Spinal cord (tissue), 10 donors: ENCODE data around the gene KRT79. TPM values are rescaled to one million over a fixed set of nuclear protein-coding genes. Genes with fewer than 3 reads are reported as not detected.

Experiments used
- DNase-seq, 6 donors: peaks; one replicate each; pipeline versions ENCODE4 v3.0.0 to v3.0.0-alpha.2; 2013 to 2015; ENCODE audit warnings: low spot score in 6 of 6, low read depth in 4 of 6
- H3K27ac ChIP-seq: one replicate; pipeline ENCODE4 v1.5.1; 2013; ENCODE audit warnings: low read depth, low read length, control low read depth
- H3K27me3 ChIP-seq: one replicate; pipeline ENCODE4 v1.6.1; 2013; ENCODE audit warnings: low read length; ENCODE audit not compliant: control insufficient read depth, insufficient read depth
- H3K36me3 ChIP-seq: one replicate; pipeline ENCODE4 v1.6.1; 2013; ENCODE audit warnings: low read length; ENCODE audit not compliant: control insufficient read depth, insufficient read depth
- H3K4me1 ChIP-seq: one replicate; pipeline ENCODE4 v1.6.1; 2013; ENCODE audit warnings: low read length; ENCODE audit not compliant: control insufficient read depth, insufficient read depth
- H3K4me3 ChIP-seq: one replicate; pipeline ENCODE4 v1.5.1; 2013; ENCODE audit warnings: low read depth, low read length, control low read depth
- H3K9me3 ChIP-seq: one replicate; pipeline ENCODE4 v1.6.1; 2013; ENCODE audit warnings: low read length; ENCODE audit not compliant: control insufficient read depth, insufficient read depth
- WGBS: methylation state at CpG from one replicate; pipeline ENCODE4 v1.1.5; 2013; ENCODE audit warnings: missing lambda C conversion rate; ENCODE audit not compliant: insufficient coverage; 5-methylcytosine and 5-hydroxymethylcytosine counted together
- polyA plus RNA-seq, 2 donors: library from polyadenylated mRNA; unstranded; fragments of 120-200 nt; gene quantifications; one replicate each; pipeline ENCODE4 v1.2.1, GENCODE V29; 2013; ENCODE audit not compliant: insufficient read length in 2 of 2
- total RNA-seq, 2 donors: library from RNA; depleted of rRNA in 1 of 2; stranded (reverse); fragments of 120-200 nt in 1 of 2; fragments of >200 nt in 1 of 2; gene quantifications; one replicate each; pipeline versions ENCODE4 v1.2.3 to v1.2.4, GENCODE V29; 2013 to 2014
- donor health status: healthy.

KRT79 gene
- total and polyA plus RNA-seq, 4 donors, result 0.10 to 1.4 (median 0.83) TPM

DNA sequence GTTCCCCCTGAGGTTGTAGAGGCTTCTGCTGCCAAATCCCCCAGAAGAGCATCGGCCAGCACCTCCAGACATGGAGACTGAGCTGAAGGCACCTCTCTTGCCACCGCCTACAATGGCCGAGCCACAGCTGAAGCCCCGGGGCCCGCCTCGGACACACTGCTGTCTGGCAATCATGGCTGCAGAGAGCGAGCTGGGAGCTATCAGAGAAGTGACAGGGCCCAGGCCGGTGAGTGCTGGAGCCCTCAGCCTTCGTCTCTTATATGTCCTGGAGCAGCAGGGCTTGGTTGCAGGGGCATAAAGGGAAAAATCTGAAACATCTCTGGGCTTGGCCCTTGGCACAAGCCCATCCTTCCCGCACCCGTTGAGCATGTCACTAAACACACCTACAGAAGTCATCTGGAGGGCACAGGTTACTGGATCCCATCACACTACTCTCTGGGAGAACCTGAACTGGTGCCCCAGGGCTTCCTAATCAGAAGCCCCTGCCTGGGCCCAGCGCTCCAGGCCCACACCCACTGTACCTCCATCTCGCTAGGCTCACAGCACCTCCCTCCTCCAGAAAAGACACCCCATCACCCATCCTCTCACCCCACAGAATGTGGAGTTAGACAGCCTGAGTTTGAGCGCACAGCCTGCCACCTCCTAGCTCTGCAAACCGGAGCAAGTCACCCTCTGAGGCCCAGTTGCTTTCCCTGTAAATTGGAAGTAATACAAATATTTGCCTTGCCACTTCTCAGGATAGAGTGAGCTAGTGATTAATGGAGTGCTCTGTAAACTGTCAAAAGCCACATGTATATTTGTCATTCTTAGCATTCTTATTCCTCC is 20.0 kb downstream of the KRT79 start, which contains the start of gene KRT4:
Gene KRT4 (minus strand): TSS at position 232 of the 825 bp plus-strand sequence. CDS start 58 bp downstream, at position 174.
- H3K4me1 ChIP-seq, result no peaks in the 10 kb centered on the region

DNA sequence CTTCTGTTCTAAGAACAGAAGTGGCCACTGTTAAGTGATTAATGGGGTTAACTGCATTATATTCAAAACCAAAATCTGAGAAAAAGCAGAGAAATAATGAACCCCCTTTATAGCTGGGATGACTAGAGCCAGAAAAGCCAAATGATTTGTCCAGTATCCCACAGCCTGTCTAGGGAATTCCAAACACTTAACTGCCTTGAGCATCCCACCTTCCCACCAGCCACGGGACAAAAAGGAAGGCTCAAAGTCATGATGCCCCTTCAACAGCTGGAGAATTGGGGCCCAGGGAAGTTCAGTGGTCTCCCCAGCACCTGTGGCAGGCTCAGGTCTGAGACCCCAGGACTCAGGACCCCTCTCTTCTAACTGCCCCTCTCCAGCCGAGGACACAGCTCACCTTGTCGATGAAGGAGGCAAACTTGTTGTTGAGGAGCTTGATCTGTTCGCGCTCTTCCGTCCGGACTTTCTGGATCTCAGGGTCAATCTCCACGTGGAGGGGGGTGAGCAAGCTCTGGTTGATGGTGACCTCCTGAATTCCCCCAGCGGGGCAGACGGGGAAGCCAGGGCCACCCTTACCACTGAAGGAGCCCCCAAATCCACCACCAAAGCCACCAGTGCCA is 20.8 kb downstream of the KRT79 start:
- Histone ChIP-seq H3K27ac (no peak overlapping the region), H3K9me3 (no peaks in the 10 kb centered on the region), H3K36me3 (no peaks in the 10 kb centered on the region), H3K4me1 (no peaks in the 10 kb centered on the region), H3K4me3 (no peak overlapping the region), H3K27me3 (no peaks in the 10 kb centered on the region)
- no peak for DNase-seq
- 92% methylated on average over 5 of the region's 10 CpGs for WGBS

More for the DNA sequence above, 20.0 kb downstream of the KRT79 start, which contains the start of gene KRT4:
- H3K9me3 ChIP-seq, result no peaks in the 10 kb centered on the region
- H3K4me3 ChIP-seq, result no peak within 1 kb of the TSS
- 89% methylated on average over 14 of the region's 15 CpGs for WGBS
- H3K27me3 ChIP-seq, result no peaks in the 10 kb centered on the region
- no peak for DNase-seq
- no peaks in the 10 kb centered on the region for H3K36me3 ChIP-seq
- no peak within 1 kb of the TSS for H3K27ac ChIP-seq

DNA sequence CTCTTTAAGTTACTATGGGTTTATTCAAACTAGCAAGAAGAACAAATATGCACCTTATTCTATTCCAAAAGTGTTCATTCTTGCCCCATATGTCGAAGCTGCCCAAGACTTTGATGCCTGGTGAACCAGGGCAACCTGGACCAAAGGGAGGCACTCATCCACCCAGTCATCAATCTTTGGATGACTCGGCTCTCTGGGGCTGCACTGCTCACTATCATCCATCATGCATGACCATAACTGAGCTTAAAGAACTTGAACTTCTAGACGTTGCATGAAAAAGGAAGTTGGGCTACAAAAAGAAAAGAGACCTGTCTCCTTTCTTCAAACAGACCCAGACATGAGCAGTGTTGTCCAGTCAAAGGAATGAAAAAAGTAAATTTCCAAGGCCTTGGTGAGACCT is 21.4 kb downstream of the KRT79 start:
- WGBS, result 58% methylated on average over 3 of the region's 3 CpGs

DNA sequence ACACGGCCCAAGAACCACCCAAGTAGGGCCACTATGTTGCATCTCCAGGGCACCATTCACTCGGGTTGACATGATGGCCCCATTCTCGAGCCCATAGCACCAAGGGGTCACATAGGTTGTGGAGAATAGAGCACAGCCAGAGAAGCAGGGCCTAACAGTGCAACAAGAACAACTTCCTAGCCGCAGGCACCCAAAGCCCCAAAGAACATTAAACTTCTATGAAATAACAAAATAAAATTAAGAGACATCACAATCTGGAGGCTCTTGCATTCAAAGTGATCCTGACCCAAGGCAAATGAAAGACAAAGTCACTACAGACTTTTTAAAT is 22.1 kb downstream of the KRT79 start:
- no peak for DNase-seq
- H3K9me3 ChIP-seq, result no peaks in the 10 kb centered on the region
- H3K4me1 ChIP-seq, result no peaks in the 10 kb centered on the region
- 77% methylated on average over 4 of the region's 4 CpGs for WGBS
- H3K27ac ChIP-seq, result no peak overlapping the region
- no peak overlapping the region for H3K4me3 ChIP-seq
- no peaks in the 10 kb centered on the region for H3K27me3 ChIP-seq
- no peaks in the 10 kb centered on the region for H3K36me3 ChIP-seq

More for the DNA sequence above, 21.4 kb downstream of the KRT79 start:
- Histone ChIP-seq H3K9me3 (no peaks in the 10 kb centered on the region), H3K27me3 (no peaks in the 10 kb centered on the region), H3K4me1 (no peaks in the 10 kb centered on the region), H3K4me3 (no peak overlapping the region), H3K36me3 (no peaks in the 10 kb centered on the region), H3K27ac (no peak overlapping the region)
- no peak for DNase-seq

DNA sequence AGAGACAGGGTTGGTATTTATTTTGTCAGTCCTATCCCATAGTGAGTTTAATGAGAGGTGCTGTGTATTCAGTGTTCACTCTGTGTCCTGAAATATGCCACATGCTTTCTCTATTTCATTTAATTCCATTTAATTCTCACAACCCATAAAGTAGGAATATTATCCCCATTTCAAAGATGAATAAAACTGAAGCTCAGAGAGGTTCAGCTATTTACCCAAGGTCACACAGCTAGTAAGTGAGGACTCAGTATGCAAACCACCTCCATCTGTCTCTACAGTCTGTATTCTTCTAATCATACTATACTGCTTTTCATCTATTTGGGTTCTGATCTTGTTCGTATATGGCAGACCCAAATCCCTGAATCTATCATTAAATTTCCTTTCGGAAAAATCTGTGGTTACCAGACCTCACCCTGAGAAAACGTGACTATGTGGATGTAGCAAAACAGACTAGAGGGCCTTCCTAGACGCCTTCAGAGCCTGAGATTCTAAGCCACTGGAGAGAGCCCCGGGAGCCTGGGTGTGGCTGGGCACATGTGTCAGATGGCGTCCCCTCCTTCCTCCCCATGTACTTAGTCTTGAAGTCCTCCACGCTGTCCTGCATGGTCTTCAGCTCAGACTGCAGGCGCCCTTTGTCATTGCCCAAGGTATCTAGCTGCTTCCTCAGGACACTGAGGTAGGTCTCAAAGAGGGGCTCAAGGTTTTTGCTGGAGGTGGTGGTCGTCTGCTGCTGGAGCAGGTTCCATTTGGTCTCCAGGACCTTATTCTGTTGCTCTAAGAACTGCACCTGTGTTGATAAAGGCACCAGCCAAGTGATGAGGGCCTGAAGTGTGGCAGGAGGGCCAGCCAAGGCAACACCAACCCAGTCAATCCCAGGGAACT is 22.7 kb downstream of the KRT79 start:
- Histone ChIP-seq H3K36me3 (no peaks in the 10 kb centered on the region), H3K4me3 (no peak overlapping the region), H3K27ac (no peak overlapping the region), H3K9me3 (no peaks in the 10 kb centered on the region), H3K4me1 (no peaks in the 10 kb centered on the region), H3K27me3 (no peaks in the 10 kb centered on the region)
- whole genome bisulfite sequencing, result 79% methylated on average over 7 of the region's 9 CpGs
- no peak for DNase-seq

DNA sequence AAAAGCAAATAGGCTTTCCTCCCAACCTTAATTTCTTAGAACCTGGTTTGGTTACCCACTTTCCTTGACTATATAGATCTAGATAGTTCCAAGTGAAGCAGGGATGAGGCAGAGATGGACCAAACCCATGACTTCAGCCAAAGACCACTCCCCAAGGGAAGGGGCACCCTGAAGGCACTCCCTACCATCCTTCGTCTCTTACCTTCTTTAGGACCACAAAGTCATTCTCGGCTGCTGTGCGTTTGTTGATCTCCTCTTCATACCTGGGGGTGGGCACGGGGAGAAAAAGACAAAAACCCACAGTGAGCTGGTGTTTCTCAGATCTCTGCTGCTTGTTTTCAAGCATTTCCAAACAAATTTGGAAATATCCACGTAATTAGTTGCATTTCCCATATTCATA is 23.6 kb downstream of the KRT79 start:
- Histone ChIP-seq H3K4me3 (no peak overlapping the region), H3K4me1 (peaks cover under 1% of the 10 kb centered on the region), H3K9me3 (no peaks in the 10 kb centered on the region), H3K27me3 (no peaks in the 10 kb centered on the region), H3K27ac (no peak overlapping the region), H3K36me3 (no peaks in the 10 kb centered on the region)
- no CpG with 5 or more reads among the region's 5 CpGs for WGBS
- no peak for DNase-seq

DNA sequence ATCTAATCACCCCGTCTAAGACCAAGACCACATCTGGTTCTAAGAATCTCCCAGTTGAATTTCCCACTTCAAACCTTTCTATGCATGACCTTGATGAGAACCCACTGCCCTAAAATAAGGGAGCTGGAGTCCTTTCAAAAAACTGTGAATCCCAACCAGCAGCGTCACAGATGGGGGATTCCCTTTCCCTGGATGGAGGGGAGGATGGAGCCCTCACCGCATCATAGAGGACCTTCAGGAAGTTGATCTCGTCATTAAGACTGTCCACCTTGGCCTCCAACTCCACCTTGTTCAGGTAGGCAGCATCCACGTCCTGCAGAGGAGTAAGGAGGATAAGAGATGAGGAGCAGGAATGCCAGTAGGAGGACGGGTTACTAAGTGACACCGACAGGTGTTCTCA is 24.9 kb downstream of the KRT79 start:
- WGBS, result 79% methylated on average over 2 of the region's 7 CpGs

DNA sequence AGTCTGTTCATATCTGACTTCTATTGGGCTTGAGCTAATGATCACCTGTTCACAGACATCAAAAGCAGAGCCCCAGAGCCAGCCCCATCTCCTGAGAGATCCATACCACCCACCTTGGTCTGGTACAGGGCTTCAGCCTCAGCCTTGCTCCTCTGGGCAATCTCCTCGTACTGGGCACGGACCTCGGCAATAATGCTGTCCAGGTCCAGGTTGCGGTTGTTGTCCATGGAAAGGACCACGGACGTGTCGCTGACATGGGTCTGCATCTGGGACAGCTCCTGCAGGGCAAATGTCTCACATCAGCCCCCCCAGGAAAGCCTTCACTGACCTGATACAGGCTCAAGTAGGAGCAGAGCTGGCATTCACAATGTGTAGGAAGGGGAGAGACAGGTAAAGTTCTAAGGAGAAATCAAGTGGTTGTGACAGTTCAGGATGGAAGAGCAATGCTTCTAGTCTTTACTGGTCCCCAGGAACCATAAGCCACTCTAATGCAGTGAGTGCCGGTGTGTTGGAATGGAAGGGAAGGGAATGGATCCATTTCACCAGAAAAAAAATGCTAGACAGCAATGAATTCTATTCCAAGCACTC is 25.4 kb downstream of the KRT79 start:
- Histone ChIP-seq H3K4me3 (no peak overlapping the region), H3K4me1 (peaks cover 8% of the 10 kb centered on the region), H3K27me3 (no peaks in the 10 kb centered on the region), H3K27ac (no peak overlapping the region), H3K36me3 (no peaks in the 10 kb centered on the region), H3K9me3 (no peaks in the 10 kb centered on the region)
- DNase-seq, result no peak
- 93% methylated on average over 7 of the region's 8 CpGs for WGBS

More for the DNA sequence above, 24.9 kb downstream of the KRT79 start:
- Histone ChIP-seq H3K27ac (no peak overlapping the region), H3K36me3 (no peaks in the 10 kb centered on the region), H3K27me3 (no peaks in the 10 kb centered on the region), H3K9me3 (no peaks in the 10 kb centered on the region), H3K4me1 (peaks cover 5% of the 10 kb centered on the region), H3K4me3 (no peak overlapping the region)
- no peak for DNase-seq
